ENCODE data around the gene SLC25A34. TPM values are rescaled to one million over a fixed set of nuclear protein-coding genes. Genes with fewer than 3 reads are reported as not detected.

SLC25A34 gene
- 1 to 10 TPM; 2.2 to 4.2 TPM for total RNA-seq
- polyA plus RNA-seq: under 1 TPM in 1 of 2 donors, not detected in 1; 0.08 TPM

GRCh38 chr1:15736038-15736891 is at the start of gene SLC25A34:
TSS of gene SLC25A34 (plus strand) at chr1:15736258. CDS start at chr1:15736486, 228 bp downstream.
- peaks cover 4% of the 10 kb centered on the region for H3K36me3 ChIP-seq (ENCODE audit: insufficient read depth, low read length)

GRCh38 chr1:15687446-15687845 is 48.6 kb upstream of the SLC25A34 start:
- Histone ChIP-seq H3K9me3 (ENCODE audit: control insufficient read depth in 1 of 2, low read length in 2 of 2) (no peaks in the 10 kb centered on the region), H3K4me3 (ENCODE audit: low read length in 2 of 2) (no peak overlapping the region), H3K4me1 (ENCODE audit: insufficient read depth, low read length) (peaks cover 30% of the 10 kb centered on the region), H3K36me3 (ENCODE audit: insufficient read depth, low read length) (no peaks in the 10 kb centered on the region), H3K27ac (ENCODE audit: low read depth, low read length) (no peak overlapping the region), H3K27me3 (ENCODE audit: insufficient read depth, low read length) (no peaks in the 10 kb centered on the region)
- Mint-ChIP-seq H3K27ac (peak overlapping the region in 2 of 7 donors; percentile 13 to 46), H3K9me3 (no peaks in the 10 kb centered on the region), H3K36me3 (peaks cover 3 to 13% of the 10 kb centered on the region in 2 donors), H3K4me1 (peaks cover 24 to 47% (median 36%) of the 10 kb centered on the region in 4 donors), H3K27me3 (no peaks in the 10 kb centered on the region), H3K4me3 (peak overlapping the region in 1 of 8 donors; percentile 33)
- CTCF ChIA-PET (ENCODE audit: partially characterized antibody): no interaction called here
- no peak for DNase-seq
- POLR2A ChIA-PET (ENCODE audit: partially characterized antibody): no interaction called here
- intact Hi-C loops (cut with micrococcal nuclease): no loop called here

More at GRCh38 chr1:15736038-15736891, at the start of gene SLC25A34:
- Mint-ChIP-seq H3K27me3 (no peaks in the 10 kb centered on the region), H3K4me3 (no peak within 1 kb of the TSS), H3K9me3 (peaks cover 0 to 2% (median 0%) of the 10 kb centered on the region in 8 donors), H3K27ac (peak within 1 kb of the TSS in 2 of 7 donors; percentile 22 to 58), H3K4me1 (peaks cover under 1 to 3% (median 2%) of the 10 kb centered on the region in 4 donors), H3K36me3 (peaks cover 0 to 14% of the 10 kb centered on the region in 2 donors)
- H3K27ac ChIP-seq (ENCODE audit: low read depth, low read length): no peak within 1 kb of the TSS
- intact Hi-C loops (cut with micrococcal nuclease): no loop called here
- no peak within 1 kb of the TSS for H3K4me3 ChIP-seq (ENCODE audit: low read length in 2 of 2)
- no peak for DNase-seq
- no peaks in the 10 kb centered on the region for H3K9me3 ChIP-seq (ENCODE audit: control insufficient read depth in 1 of 2, low read length in 2 of 2)
- H3K27me3 ChIP-seq (ENCODE audit: insufficient read depth, low read length): no peaks in the 10 kb centered on the region
- CTCF ChIA-PET (ENCODE audit: partially characterized antibody): no interaction called here
- peaks cover 3% of the 10 kb centered on the region for H3K4me1 ChIP-seq (ENCODE audit: insufficient read depth, low read length)
- POLR2A ChIA-PET (ENCODE audit: partially characterized antibody): no interaction called here

GRCh38 chr1:15690317-15690716 is 45.7 kb upstream of the SLC25A34 start:
- peaks cover 21 to 50% (median 35%) of the 10 kb centered on the region in 4 donors for H3K4me1 Mint-ChIP-seq
- Histone ChIP-seq H3K36me3 (ENCODE audit: insufficient read depth, low read length) (no peaks in the 10 kb centered on the region), H3K27me3 (ENCODE audit: insufficient read depth, low read length) (no peaks in the 10 kb centered on the region), H3K4me3 (ENCODE audit: low read length in 2 of 2) (no peak overlapping the region), H3K27ac (ENCODE audit: low read depth, low read length) (no peak overlapping the region), H3K9me3 (ENCODE audit: control insufficient read depth in 1 of 2, low read length in 2 of 2) (no peaks in the 10 kb centered on the region), H3K4me1 (ENCODE audit: insufficient read depth, low read length) (peaks cover 20% of the 10 kb centered on the region)
- POLR2A ChIA-PET (ENCODE audit: partially characterized antibody): no interaction called here
- DNase-seq: no peak
- no peaks in the 10 kb centered on the region for H3K27me3 Mint-ChIP-seq
- peak overlapping the region in 1 of 7 donors; percentile 16 for H3K27ac Mint-ChIP-seq
- no peak overlapping the region for H3K4me3 Mint-ChIP-seq
- no peaks in the 10 kb centered on the region for H3K9me3 Mint-ChIP-seq
- intact Hi-C loops (cut with micrococcal nuclease): no loop called here
- H3K36me3 Mint-ChIP-seq: peaks cover 6 to 7% of the 10 kb centered on the region in 2 donors
- CTCF ChIA-PET (ENCODE audit: partially characterized antibody): no interaction called here

- Mint-ChIP-seq H3K27ac (peak overlapping the region in 5 of 7 donors; percentile 23 to 85 (median 37)), H3K4me1 (peaks cover 12 to 43% (median 28%) of the 10 kb centered on the region in 4 donors)
- POLR2A ChIA-PET (ENCODE audit: partially characterized antibody): interaction anchor here (0.6 kb wide), 1 partner anchor 16 kb away, joined by 3 read pairs; no protein-coding TSS in a partner anchor
These were observed 44.5 kb upstream of the SLC25A34 start for GRCh38 chr1:15691434-15692032.

GRCh38 chr1:15692121-15692682 is 43.9 kb upstream of the SLC25A34 start:
- Mint-ChIP-seq H3K27ac (peak overlapping the region in 3 of 7 donors; percentile 75 to 91 (median 85)), H3K4me3 (no peak overlapping the region), H3K4me1 (peaks cover 16 to 45% (median 34%) of the 10 kb centered on the region in 4 donors), H3K27me3 (no peaks in the 10 kb centered on the region), H3K36me3 (peaks cover 7% of the 10 kb centered on the region in 2 donors), H3K9me3 (no peaks in the 10 kb centered on the region)
- no peaks in the 10 kb centered on the region for H3K36me3 ChIP-seq (ENCODE audit: insufficient read depth, low read length)
- DNase-seq: no peak
- H3K4me1 ChIP-seq (ENCODE audit: insufficient read depth, low read length): peaks cover 23% of the 10 kb centered on the region
- no peaks in the 10 kb centered on the region for H3K9me3 ChIP-seq (ENCODE audit: control insufficient read depth in 1 of 2, low read length in 2 of 2)
- ChIA-PET POLR2A (ENCODE audit: partially characterized antibody) (no interaction called here), CTCF (ENCODE audit: partially characterized antibody) (no interaction called here)
- no peaks in the 10 kb centered on the region for H3K27me3 ChIP-seq (ENCODE audit: insufficient read depth, low read length)
- no peak overlapping the region for H3K4me3 ChIP-seq (ENCODE audit: low read length in 2 of 2)
- H3K27ac ChIP-seq (ENCODE audit: low read depth, low read length): no peak overlapping the region
- intact Hi-C loops (cut with micrococcal nuclease): no loop called here

More at GRCh38 chr1:15691434-15692032, 44.5 kb upstream of the SLC25A34 start:
- no peak for DNase-seq
- peaks cover 16% of the 10 kb centered on the region for H3K4me1 ChIP-seq (ENCODE audit: insufficient read depth, low read length)
- H3K4me3 Mint-ChIP-seq: no peak overlapping the region
- H3K4me3 ChIP-seq (ENCODE audit: low read length in 2 of 2): no peak overlapping the region
- no peaks in the 10 kb centered on the region for H3K27me3 ChIP-seq (ENCODE audit: insufficient read depth, low read length)
- no peaks in the 10 kb centered on the region for H3K9me3 ChIP-seq (ENCODE audit: control insufficient read depth in 1 of 2, low read length in 2 of 2)
- H3K9me3 Mint-ChIP-seq: no peaks in the 10 kb centered on the region
- CTCF ChIA-PET (ENCODE audit: partially characterized antibody): no interaction called here
- peaks cover 6 to 7% of the 10 kb centered on the region in 2 donors for H3K36me3 Mint-ChIP-seq
- no peaks in the 10 kb centered on the region for H3K36me3 ChIP-seq (ENCODE audit: insufficient read depth, low read length)
- no peak overlapping the region for H3K27ac ChIP-seq (ENCODE audit: low read depth, low read length)
- no peaks in the 10 kb centered on the region for H3K27me3 Mint-ChIP-seq
- intact Hi-C loops (cut with micrococcal nuclease): no loop called here

GRCh38 chr1:15693371-15693770 is 42.7 kb upstream of the SLC25A34 start:
- ChIA-PET POLR2A (ENCODE audit: partially characterized antibody) (no interaction called here), CTCF (ENCODE audit: partially characterized antibody) (no interaction called here)
- H3K27me3 Mint-ChIP-seq: no peaks in the 10 kb centered on the region
- no peak overlapping the region for H3K27ac ChIP-seq (ENCODE audit: low read depth, low read length)
- peak overlapping the region in 1 of 7 donors; percentile 78 for H3K27ac Mint-ChIP-seq
- intact Hi-C loops (cut with micrococcal nuclease): no loop called here
- H3K36me3 ChIP-seq (ENCODE audit: insufficient read depth, low read length): no peaks in the 10 kb centered on the region
- H3K36me3 Mint-ChIP-seq: peaks cover 4 to 7% of the 10 kb centered on the region in 2 donors
- no peak for DNase-seq
- no peaks in the 10 kb centered on the region for H3K9me3 Mint-ChIP-seq
- peaks cover 17 to 44% (median 31%) of the 10 kb centered on the region in 4 donors for H3K4me1 Mint-ChIP-seq
- H3K27me3 ChIP-seq (ENCODE audit: insufficient read depth, low read length): no peaks in the 10 kb centered on the region
- no peak overlapping the region for H3K4me3 ChIP-seq (ENCODE audit: low read length in 2 of 2)
- no peak overlapping the region for H3K4me3 Mint-ChIP-seq
- no peaks in the 10 kb centered on the region for H3K9me3 ChIP-seq (ENCODE audit: control insufficient read depth in 1 of 2, low read length in 2 of 2)
- peaks cover 26% of the 10 kb centered on the region for H3K4me1 ChIP-seq (ENCODE audit: insufficient read depth, low read length)
